Endothelial cell of umbilical vein (primary cell): Measurements from ENCODE around the gene JARID2.

Experiments used
- CTCF ChIP-seq, 2 donors: IDR thresholded peaks; 1 replicate in 1 of 2; 2 replicates in 1 of 2; pipeline ENCODE4 v1.5.1; 2011; ENCODE audit warnings: low read length in 2 of 2, mild to moderate bottlenecking in 2 of 2, moderate library complexity in 2 of 2, control low read depth in 1 of 2, inconsistent platforms in 1 of 2, low read depth in 1 of 2; ENCODE audit not compliant: insufficient read depth in 1 of 2; ENCODE audit errors: extremely low read depth in 1 of 2
- EZH2 ChIP-seq: IDR thresholded peaks from 2 replicates; pipeline ENCODE4 v1.6.1; 2012; ENCODE audit warnings: borderline replicate concordance, low read depth, mild to moderate bottlenecking, moderate library complexity, low read length, inconsistent platforms; ENCODE audit not compliant: severe bottlenecking
- FOS ChIP-seq: IDR thresholded peaks from 2 replicates; pipeline ENCODE4 v1.6.1; 2011; ENCODE audit warnings: mild to moderate bottlenecking, low read length, moderate library complexity, borderline replicate concordance; ENCODE audit not compliant: insufficient read depth
- MYC ChIP-seq: IDR thresholded peaks from one replicate; pipeline ENCODE4 v1.6.1; 2011; ENCODE audit warnings: mild to moderate bottlenecking, low read depth, low read length
- POLR2A ChIP-seq: IDR thresholded peaks from 2 replicates; pipeline ENCODE4 v1.6.1; 2012; ENCODE audit warnings: low read depth, mild to moderate bottlenecking, control low read depth, low read length
- POLR2AphosphoS5 ChIP-seq: IDR thresholded peaks from 2 replicates; pipeline ENCODE4 v1.6.1; 2012; ENCODE audit warnings: low read depth, mild to moderate bottlenecking, control low read depth, low read length, moderate library complexity; ENCODE audit not compliant: insufficient read depth

- no peak for TF ChIP-seq CTCF (IDR thresholded peaks at IDR 0.05; ENCODE audit: extremely low read depth in 1 of 2, insufficient read depth in 1 of 2, low read depth in 1 of 2, low read length in 2 of 2)
- no peak for TF ChIP-seq POLR2A
- TF ChIP-seq POLR2AphosphoS5 = no peak
- no peak for TF ChIP-seq FOS
- no peak for TF ChIP-seq EZH2
- TF ChIP-seq MYC = no peak
Measured at GRCh38 chr6:15294504-15294903, 48.6 kb downstream of the JARID2 start.
